ENCODE measurements around the gene ANLN. TPM values are rescaled to one million over a fixed set of nuclear protein-coding genes. Genes with fewer than 3 reads are reported as not detected.

Gene ANLN
- total and polyA plus RNA-seq, 9 of the 15 experiments (the other 6 are each of a cell fraction or from before 2014, with no cell fraction given), result 18.1 to 66.2 (median 38.7) TPM

DNA sequence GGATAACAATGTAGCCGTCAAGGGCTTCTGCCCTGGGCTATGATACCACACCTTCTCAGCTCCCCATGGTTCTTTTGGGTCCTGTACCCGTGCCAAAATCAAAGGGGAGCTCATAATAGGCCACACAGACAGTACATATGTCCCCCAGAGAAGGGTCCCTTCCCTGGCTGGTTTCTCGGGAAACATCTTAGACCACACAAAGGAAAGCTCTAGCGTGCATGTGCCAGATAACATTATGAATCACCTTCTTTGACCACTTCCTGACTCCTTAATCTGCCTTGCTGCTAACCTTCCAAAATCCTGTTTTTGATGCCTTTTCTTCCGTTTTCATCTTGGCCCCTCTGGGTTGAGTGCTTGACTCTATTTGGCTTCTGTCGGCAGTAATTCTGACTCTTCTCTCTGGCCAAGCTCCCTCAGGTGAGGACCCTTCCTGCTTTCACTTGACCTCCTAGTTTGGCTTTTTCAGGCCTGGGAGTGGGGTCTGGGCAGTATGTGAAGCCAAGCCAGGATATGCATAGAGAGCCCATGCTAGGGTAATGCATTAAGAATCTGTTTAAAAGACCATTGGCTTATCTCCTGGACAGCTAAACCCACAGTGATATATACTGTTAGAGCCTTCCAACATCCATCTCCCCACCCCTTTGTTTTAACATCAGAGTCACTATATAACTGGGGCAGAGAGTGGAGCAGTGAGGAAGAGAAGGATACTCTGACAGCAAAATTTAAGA, 84.8 kb downstream of the ANLN start (continued):
- no peak for TF ChIP-seq CCNT2 (IDR thresholded peaks at IDR 0.05; ENCODE audit: borderline replicate concordance, extremely low read depth, insufficient read length, low read depth, low read length)
- TF ChIP-seq, protein P1, sequence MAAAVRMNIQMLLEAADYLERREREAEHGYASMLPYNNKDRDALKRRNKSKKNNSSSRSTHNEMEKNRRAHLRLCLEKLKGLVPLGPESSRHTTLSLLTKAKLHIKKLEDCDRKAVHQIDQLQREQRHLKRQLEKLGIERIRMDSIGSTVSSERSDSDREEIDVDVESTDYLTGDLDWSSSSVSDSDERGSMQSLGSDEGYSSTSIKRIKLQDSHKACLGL (CRISPR knock-in tag; IDR thresholded peaks at IDR 0.05; ENCODE audit: borderline replicate concordance, poor library complexity, severe bottlenecking), result no peak
- TF ChIP-seq, protein P2, sequence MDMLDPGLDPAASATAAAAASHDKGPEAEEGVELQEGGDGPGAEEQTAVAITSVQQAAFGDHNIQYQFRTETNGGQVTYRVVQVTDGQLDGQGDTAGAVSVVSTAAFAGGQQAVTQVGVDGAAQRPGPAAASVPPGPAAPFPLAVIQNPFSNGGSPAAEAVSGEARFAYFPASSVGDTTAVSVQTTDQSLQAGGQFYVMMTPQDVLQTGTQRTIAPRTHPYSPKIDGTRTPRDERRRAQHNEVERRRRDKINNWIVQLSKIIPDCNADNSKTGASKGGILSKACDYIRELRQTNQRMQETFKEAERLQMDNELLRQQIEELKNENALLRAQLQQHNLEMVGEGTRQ (CRISPR knock-in tag; IDR thresholded peaks at IDR 0.05), result no peak
- TF ChIP-seq GABPA (tag; conservative IDR thresholded peaks at IDR 0.05; ENCODE audit: low read depth), result peak; percentile 47
- TF ChIP-seq TBL1XR1 (IDR thresholded peaks at IDR 0.05; ENCODE audit: low read length in 2 of 2), result no peak
- no peak for TF ChIP-seq TSC22D4 (tag; IDR thresholded peaks at IDR 0.05)
- no peak for TF ChIP-seq XRCC4 (IDR thresholded peaks at IDR 0.05; ENCODE audit: extremely low read depth, insufficient read depth, insufficient read length)
- no peak for TF ChIP-seq ZNF507 (tag; conservative IDR thresholded peaks at IDR 0.05)
- no peak for TF ChIP-seq FUS (optimal IDR thresholded peaks at IDR 0.05; ENCODE audit: low read depth, low read length)
- TF ChIP-seq ILF3 (IDR thresholded peaks at IDR 0.05; ENCODE audit: borderline replicate concordance), result no peak
- TF ChIP-seq, protein P3, sequence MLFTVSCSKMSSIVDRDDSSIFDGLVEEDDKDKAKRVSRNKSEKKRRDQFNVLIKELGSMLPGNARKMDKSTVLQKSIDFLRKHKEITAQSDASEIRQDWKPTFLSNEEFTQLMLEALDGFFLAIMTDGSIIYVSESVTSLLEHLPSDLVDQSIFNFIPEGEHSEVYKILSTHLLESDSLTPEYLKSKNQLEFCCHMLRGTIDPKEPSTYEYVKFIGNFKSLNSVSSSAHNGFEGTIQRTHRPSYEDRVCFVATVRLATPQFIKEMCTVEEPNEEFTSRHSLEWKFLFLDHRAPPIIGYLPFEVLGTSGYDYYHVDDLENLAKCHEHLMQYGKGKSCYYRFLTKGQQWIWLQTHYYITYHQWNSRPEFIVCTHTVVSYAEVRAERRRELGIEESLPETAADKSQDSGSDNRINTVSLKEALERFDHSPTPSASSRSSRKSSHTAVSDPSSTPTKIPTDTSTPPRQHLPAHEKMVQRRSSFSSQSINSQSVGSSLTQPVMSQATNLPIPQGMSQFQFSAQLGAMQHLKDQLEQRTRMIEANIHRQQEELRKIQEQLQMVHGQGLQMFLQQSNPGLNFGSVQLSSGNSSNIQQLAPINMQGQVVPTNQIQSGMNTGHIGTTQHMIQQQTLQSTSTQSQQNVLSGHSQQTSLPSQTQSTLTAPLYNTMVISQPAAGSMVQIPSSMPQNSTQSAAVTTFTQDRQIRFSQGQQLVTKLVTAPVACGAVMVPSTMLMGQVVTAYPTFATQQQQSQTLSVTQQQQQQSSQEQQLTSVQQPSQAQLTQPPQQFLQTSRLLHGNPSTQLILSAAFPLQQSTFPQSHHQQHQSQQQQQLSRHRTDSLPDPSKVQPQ (CRISPR knock-in tag; IDR thresholded peaks at IDR 0.05; ENCODE audit: borderline replicate concordance), result no peak
- TF ChIP-seq ZNF583 (CRISPR knock-in tag; IDR thresholded peaks at IDR 0.05), result no peak
- TF ChIP-seq CCAR2 (IDR thresholded peaks at IDR 0.05; ENCODE audit: low read depth, low read length), result no peak
- TF ChIP-seq, protein P4, sequence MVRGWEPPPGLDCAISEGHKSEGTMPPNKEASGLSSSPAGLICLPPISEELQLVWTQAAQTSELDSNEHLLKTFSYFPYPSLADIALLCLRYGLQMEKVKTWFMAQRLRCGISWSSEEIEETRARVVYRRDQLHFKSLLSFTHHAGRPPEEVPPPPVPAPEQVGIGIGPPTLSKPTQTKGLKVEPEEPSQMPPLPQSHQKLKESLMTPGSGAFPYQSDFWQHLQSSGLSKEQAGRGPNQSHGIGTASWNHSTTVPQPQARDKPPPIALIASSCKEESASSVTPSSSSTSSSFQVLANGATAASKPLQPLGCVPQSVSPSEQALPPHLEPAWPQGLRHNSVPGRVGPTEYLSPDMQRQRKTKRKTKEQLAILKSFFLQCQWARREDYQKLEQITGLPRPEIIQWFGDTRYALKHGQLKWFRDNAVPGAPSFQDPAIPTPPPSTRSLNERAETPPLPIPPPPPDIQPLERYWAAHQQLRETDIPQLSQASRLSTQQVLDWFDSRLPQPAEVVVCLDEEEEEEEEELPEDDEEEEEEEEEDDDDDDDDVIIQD (CRISPR knock-in tag; IDR thresholded peaks at IDR 0.05), result no peak
- TF ChIP-seq C11orf30 (IDR thresholded peaks at IDR 0.05; ENCODE audit: low read depth), result no peak
- TF ChIP-seq CC2D1A (IDR thresholded peaks at IDR 0.05), result no peak
- peak; percentile 31; the same call in 1 of the 2 replicates for TF ChIP-seq BHLHE40 (IDR thresholded peaks at IDR 0.05; ENCODE audit: low read length)
- TF ChIP-seq, protein P5, sequence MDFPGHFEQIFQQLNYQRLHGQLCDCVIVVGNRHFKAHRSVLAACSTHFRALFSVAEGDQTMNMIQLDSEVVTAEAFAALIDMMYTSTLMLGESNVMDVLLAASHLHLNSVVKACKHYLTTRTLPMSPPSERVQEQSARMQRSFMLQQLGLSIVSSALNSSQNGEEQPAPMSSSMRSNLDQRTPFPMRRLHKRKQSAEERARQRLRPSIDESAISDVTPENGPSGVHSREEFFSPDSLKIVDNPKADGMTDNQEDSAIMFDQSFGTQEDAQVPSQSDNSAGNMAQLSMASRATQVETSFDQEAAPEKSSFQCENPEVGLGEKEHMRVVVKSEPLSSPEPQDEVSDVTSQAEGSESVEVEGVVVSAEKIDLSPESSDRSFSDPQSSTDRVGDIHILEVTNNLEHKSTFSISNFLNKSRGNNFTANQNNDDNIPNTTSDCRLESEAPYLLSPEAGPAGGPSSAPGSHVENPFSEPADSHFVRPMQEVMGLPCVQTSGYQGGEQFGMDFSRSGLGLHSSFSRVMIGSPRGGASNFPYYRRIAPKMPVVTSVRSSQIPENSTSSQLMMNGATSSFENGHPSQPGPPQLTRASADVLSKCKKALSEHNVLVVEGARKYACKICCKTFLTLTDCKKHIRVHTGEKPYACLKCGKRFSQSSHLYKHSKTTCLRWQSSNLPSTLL (IDR thresholded peaks at IDR 0.05), result no peak
- TF ChIP-seq KLF10 (CRISPR knock-in tag; IDR thresholded peaks at IDR 0.05), result no peak
- no peak for TF ChIP-seq KHSRP (IDR thresholded peaks at IDR 0.05)
- no peak for TF ChIP-seq ZNF316 (IDR thresholded peaks at IDR 0.05)
- TF ChIP-seq SRSF7 (optimal IDR thresholded peaks at IDR 0.05; ENCODE audit: low read depth, low read length), result no peak
